K562 (cell line): ENCODE data around the gene SLC13A4. TPM values are rescaled to one million over a fixed set of nuclear protein-coding genes. Genes with fewer than 3 reads are reported as not detected.

Experiments used
- ATAC-seq: fragments of 200-7000 bp; cut with Tn5 transposase; 3 replicates; pipeline ENCODE4 v1.9.1; 2020; ENCODE audit warnings: moderate library complexity
- BruUV-seq: library from RNA; stranded (reverse); fragments of 400-500 nt; replicated peaks from 2 replicates; lab custom pipeline; 2021; lab: Mats Ljungman, UMichigan
- CTCF ChIA-PET: fragments of 300-600 bp; formaldehyde crosslinking; extraction: SDS; loops from one replicate; lab custom pipeline; 2021; ENCODE audit warnings: low intra/inter-chr PET ratio; lab: Yijun Ruan, JAX
- POLR2A ChIA-PET: fragments of 300-600, 350-650 bp; sonication (Branson Sonifier 250); formaldehyde crosslinking; extraction: SDS; loops from one replicate; lab custom pipeline; 2021; ENCODE audit warnings: antibody characterized with exemption, inconsistent platforms; lab: Yijun Ruan, JAX
- DNase-seq, 4 experiments: peaks; one replicate each; pipeline versions ENCODE4 v3.0.0 to v3.0.0-alpha.2; 2011 to 2018; ENCODE audit warnings: low spot score in 3 of 4, mixed read lengths in 3 of 4; ENCODE audit errors: extremely low read depth in 1 of 4
- FAIRE-seq: peaks from 2 replicates; lab custom pipeline; 2011; peaks lifted over from hg19 to GRCh38; lab: Jason Lieb, UNC
- H2AFZ ChIP-seq: 2 replicates; pipeline ENCODE4 v1.6.0; 2011; ENCODE audit warnings: low read depth, low read length, control low read depth, inconsistent platforms
- H3K27ac ChIP-seq: fragments of 200-600 bp; 3 replicates; pipeline ENCODE4 v1.8.0; 2011; ENCODE audit warnings: low read depth, mild to moderate bottlenecking, control low read depth, inconsistent platforms, low read length, moderate library complexity, mixed read lengths; ENCODE audit errors: extremely low read depth
- H3K27me3 ChIP-seq, 2 experiments: fragments of 300-600 bp in 1 of 2; 2 replicates in 1 of 2; 3 replicates in 1 of 2; pipeline versions ENCODE4 v1.6.0 to v1.8.0; 2011; ENCODE audit warnings: inconsistent platforms in 2 of 2, low read length in 2 of 2, mild to moderate bottlenecking in 1 of 2, mixed read lengths in 1 of 2, moderate library complexity in 1 of 2; ENCODE audit not compliant: control insufficient read depth in 2 of 2, insufficient read depth in 2 of 2
- H3K36me3 ChIP-seq: fragments of 300-600 bp; 3 replicates; pipeline ENCODE4 v1.8.0; 2011; ENCODE audit warnings: mild to moderate bottlenecking, low read length, inconsistent platforms; ENCODE audit not compliant: control insufficient read depth, insufficient read depth
- H3K4me1 ChIP-seq, 2 experiments: fragments of 200-600 bp in 1 of 2; replicated peaks in 1 of 2; 2 replicates in 1 of 2; 3 replicates in 1 of 2; pipeline versions ENCODE4 v1.5.1 to v1.8.0; 2011; ENCODE audit warnings: inconsistent platforms in 2 of 2, low read length in 2 of 2, mild to moderate bottlenecking in 1 of 2, mixed read lengths in 1 of 2, moderate library complexity in 1 of 2; ENCODE audit not compliant: control insufficient read depth in 2 of 2, insufficient read depth in 2 of 2
- H3K4me2 ChIP-seq: 2 replicates; pipeline ENCODE4 v1.6.1; 2011; ENCODE audit warnings: low read length, control low read depth, inconsistent platforms, mixed read lengths; ENCODE audit not compliant: insufficient read depth
- H3K4me3 ChIP-seq: fragments of 200-600 bp; sonication (generic), shearing (Covaris generic); 2 replicates; pipeline ENCODE4 v1.5.1; 2016; ENCODE audit warnings: control low read depth, inconsistent platforms
- H3K79me2 ChIP-seq: fragments of 200-600 bp; 3 replicates; pipeline ENCODE4 v1.8.0; 2011; ENCODE audit warnings: low read length, inconsistent platforms; ENCODE audit not compliant: control insufficient read depth, insufficient read depth
- H3K9ac ChIP-seq, 2 experiments: 2 replicates each; pipeline versions ENCODE4 v1.6.0 to v1.6.1; 2011; ENCODE audit warnings: low read depth in 2 of 2, low read length in 2 of 2, control low read depth in 1 of 2, inconsistent platforms in 1 of 2, mild to moderate bottlenecking in 1 of 2, mixed read lengths in 1 of 2; ENCODE audit not compliant: insufficient read depth in 1 of 2
- H3K9me1 ChIP-seq: one replicate; pipeline ENCODE4 v1.6.0; 2011; ENCODE audit warnings: inconsistent platforms, mild to moderate bottlenecking, low read length, moderate library complexity; ENCODE audit not compliant: control insufficient read depth, insufficient read depth
- H3K9me3 ChIP-seq: replicated peaks from 2 replicates; pipeline ENCODE4 v1.5.1; 2011; ENCODE audit warnings: low read depth, low read length, inconsistent platforms; ENCODE audit not compliant: control insufficient read depth, insufficient read depth
- H4K20me1 ChIP-seq: replicated peaks from 2 replicates; pipeline ENCODE4 v1.6.1; 2011; ENCODE audit warnings: low read length, inconsistent platforms, mixed read lengths; ENCODE audit not compliant: control insufficient read depth, insufficient read depth
- CC2D1A ChIP-seq: fragments of 450-650 bp; IDR thresholded peaks from 2 replicates; pipeline ENCODE4 v1.6.1; 2017; ENCODE audit warnings: mild to moderate bottlenecking
- CTCF ChIP-seq, 3 experiments: IDR thresholded peaks in 2 of 3; conservative IDR thresholded peaks in 1 of 3; 2 replicates each; pipeline ENCODE4 v1.5.1; 2011 to 2012; ENCODE audit warnings: low read length in 3 of 3, mild to moderate bottlenecking in 3 of 3, control low read depth in 2 of 3, improper control_type of control experiment in 1 of 3, inconsistent platforms in 1 of 3, low read depth in 1 of 3, mixed read lengths in 1 of 3, moderate library complexity in 1 of 3; ENCODE audit not compliant: insufficient read depth in 2 of 3
- E4F1 ChIP-seq: fragments of 250-450 bp; sonication (Bioruptor Pico); IDR thresholded peaks from 2 replicates; pipeline ENCODE4 v1.5.0; 2021; ENCODE audit warnings: mild to moderate bottlenecking, borderline replicate concordance
- KLF16 ChIP-seq: IDR thresholded peaks from 2 replicates; pipeline ENCODE4 v1.6.1; 2016; ENCODE audit warnings: antibody characterized with exemption
- PATZ1 ChIP-seq: fragments of 250-450 bp; sonication (Bioruptor Pico); IDR thresholded peaks from 2 replicates; pipeline ENCODE4 v1.5.0; 2020; ENCODE audit warnings: mild to moderate bottlenecking, borderline replicate concordance
- SMAD1 ChIP-seq: fragments of 150-350 bp; IDR thresholded peaks from 2 replicates; pipeline ENCODE4 v1.6.1; 2014; ENCODE audit warnings: low read length, low read depth; ENCODE audit not compliant: partially characterized antibody
- SMARCC2 ChIP-seq: fragments of 450-650 bp; IDR thresholded peaks from 2 replicates; pipeline ENCODE4 v1.6.1; 2017; ENCODE audit warnings: antibody characterized with exemption, moderate library complexity, mild to moderate bottlenecking, low read depth
- TEAD4 ChIP-seq, 2 experiments: sonication (generic) in 1 of 2; formaldehyde crosslinking in 1 of 2; IDR thresholded peaks; 2 replicates each; pipeline versions ENCODE4 v1.6.1 to v1.8.0; 2012 to 2022; ENCODE audit warnings: borderline replicate concordance in 1 of 2, inconsistent platforms in 1 of 2, low read length in 1 of 2, mild to moderate bottlenecking in 1 of 2, missing genetic modification reagents in 1 of 2
- TOE1 ChIP-seq, 2 experiments: fragments of 450-650 bp in 1 of 2; sonication (generic) in 1 of 2; formaldehyde crosslinking in 1 of 2; IDR thresholded peaks; 2 replicates each; pipeline versions ENCODE4 v1.7.1 to v1.8.0; 2016 to 2022; ENCODE audit warnings: borderline replicate concordance in 2 of 2, mild to moderate bottlenecking in 2 of 2, antibody characterized with exemption in 1 of 2, inconsistent platforms in 1 of 2, low read depth in 1 of 2, missing genetic modification reagents in 1 of 2, moderate library complexity in 1 of 2
- ZNF431 ChIP-seq: sonication (generic); formaldehyde crosslinking; IDR thresholded peaks from 2 replicates; pipeline ENCODE4 v1.8.0; 2022; ENCODE audit warnings: mild to moderate bottlenecking, missing genetic modification reagents
- WGBS: fragments of 100-300 bp; shearing (Covaris generic); methylation state at CpG from one replicate; pipeline ENCODE4 v1.1.6; 2016; ENCODE audit warnings: low coverage, mixed read lengths; ENCODE audit not compliant: insufficient coverage; ENCODE audit errors: missing lambda C conversion rate; 5-methylcytosine and 5-hydroxymethylcytosine counted together
- in situ Hi-C: fragments of 300-500 bp; cut with MboI; formaldehyde crosslinking; loops from 4 replicates; pipeline ENCODE4 v1.15.0; 2018; ENCODE audit warnings: inconsistent platforms, mixed read lengths
- intact Hi-C: fragments of 100-400 bp; cut with micrococcal nuclease; formaldehyde crosslinking; loops from 2 replicates; pipeline ENCODE4 v1.14.2; 2022
- polyA plus RNA-seq, 8 experiments: library from polyadenylated mRNA; depleted of rRNA in 4 of 8; stranded (reverse) in 5 of 8; unstranded in 3 of 8; fragments of >200 nt; fragmentation: Nextera tagmentation in 2 of 8; fragmentation: Illumina TruSeq in 1 of 8; extraction: Ambion mirVana in 2 of 8; extraction: Trizol in 1 of 8; gene quantifications; 2 replicates each; pipeline versions ENCODE4 v1.2.1 to v1.2.3, GENCODE V29; 2011 to 2014; ENCODE audit warnings: inconsistent platforms in 1 of 8, missing spikeins in 1 of 8
- total RNA-seq, 7 experiments: library from RNA; depleted of rRNA in 6 of 7; stranded (reverse); fragments of >200 nt in 6 of 7; fragmentation: Illumina TruSeq in 2 of 7; extraction: Trizol in 2 of 7; gene quantifications; 2 replicates each; pipeline versions ENCODE4 v1.2.1 to v1.2.3, GENCODE V29; 2011 to 2021; ENCODE audit warnings: low replicate concordance in 1 of 7

Gene SLC13A4
- total and polyA plus RNA-seq, 9 of the 15 experiments (the other 6 are each of a cell fraction or from before 2014, with no cell fraction given): 0.11 to 1.0 (median 0.36) TPM

- 64% methylated on average over 6 of the region's 6 CpGs for WGBS
- in situ Hi-C loops: loop anchor here (10.0 kb wide), 1 partner anchor 361 kb away; no protein-coding TSS in a partner anchor
- ATAC-seq: peak; percentile 81
- ChIA-PET CTCF (interaction anchor here (0.5 to 4.8 kb wide), 6 partner anchors 24 to 364 kb away, joined by 3 to 51 read pairs (median 6); no protein-coding TSS in a partner anchor), POLR2A (interaction anchor here (0.9 to 3.5 kb wide), 3 partner anchors 17 to 365 kb away, joined by 4 to 24 read pairs (median 6); partner anchors contain the start of gene STMP1)
- intact Hi-C loops: loop anchor here (5.0 to 10.0 kb wide), 2 partner anchors 133 to 231 kb away; partner anchors contain the start of gene CNOT4
- FAIRE-seq: peak; percentile 75
- Histone ChIP-seq H4K20me1 (no peaks in the 10 kb centered on the region), H3K4me3 (no peak overlapping the region), H2AFZ (no peak overlapping the region), H3K27ac (no peak overlapping the region), H3K4me2 (no peak overlapping the region), H3K4me1 (peaks cover under 1 to 6% of the 10 kb centered on the region in 2 experiments; a peak in 2 of 5 replicates), H3K79me2 (no peaks in the 10 kb centered on the region), H3K9me1 (no peaks in the 10 kb centered on the region), H3K9me3 (no peaks in the 10 kb centered on the region), H3K9ac (no peak overlapping the region), H3K36me3 (peaks cover 92% of the 10 kb centered on the region), H3K27me3 (no peaks in the 10 kb centered on the region)
- BruUV-seq: no TSS peak
- DNase-seq: peak; percentile 42 to 61 (median 52)
- TF ChIP-seq ZNF431 (CRISPR knock-in tag) (0 out of 2 replicates have a peak, but pooled peaks have one; percentile 35), E4F1 (CRISPR knock-in tag) (no peak), CC2D1A (0 out of 2 replicates have a peak, but pooled peaks have one; percentile 39), PATZ1 (0 out of 2 replicates have a peak, but pooled peaks have one; percentile 17), TEAD4 (IDR thresholded peaks at IDR 0.05; ENCODE audit: low read length) (0 out of 2 replicates have a peak, but pooled peaks have one; percentile 19), TEAD4 (CRISPR knock-in tag; IDR thresholded peaks at IDR 0.05; ENCODE audit: borderline replicate concordance) (no peak), SMAD1 (no peak), SMARCC2 (no peak), TOE1 (IDR thresholded peaks at IDR 0.05; ENCODE audit: borderline replicate concordance) (no peak), TOE1 (CRISPR knock-in tag; IDR thresholded peaks at IDR 0.05; ENCODE audit: borderline replicate concordance, low read depth) (no peak), KLF16 (peak; percentile 47; the same call in 1 of the 2 replicates), CTCF (IDR thresholded peaks at IDR 0.05 in 2 of 3, conservative IDR thresholded peaks at IDR 0.05 in 1 of 3; ENCODE audit: insufficient read depth in 2 of 3, low read depth in 1 of 3, low read length in 3 of 3) (peak; percentile 64 to 82 (median 70); a peak in 5 of 6 replicates)
Measured at GRCh38 chr7:135645296-135645904, 82.6 kb downstream of the SLC13A4 start.
